T-helper 1 cell (primary cell): ENCODE measurements around the gene GZMM.
A peak's percentile ranks its signal among the peaks of the same experiment; 100 is the strongest.
"Not testable (repeated sequence)": the region's sequence is repeated elsewhere in the genome, so short reads cannot be mapped to it uniquely, and the experiment has no call there.

Source experiments
- DNase-seq, 5 donors: peaks; one replicate each; pipeline ENCODE4 v3.0.0-alpha.2; 2012 to 2020

The GZMM gene

DNA sequence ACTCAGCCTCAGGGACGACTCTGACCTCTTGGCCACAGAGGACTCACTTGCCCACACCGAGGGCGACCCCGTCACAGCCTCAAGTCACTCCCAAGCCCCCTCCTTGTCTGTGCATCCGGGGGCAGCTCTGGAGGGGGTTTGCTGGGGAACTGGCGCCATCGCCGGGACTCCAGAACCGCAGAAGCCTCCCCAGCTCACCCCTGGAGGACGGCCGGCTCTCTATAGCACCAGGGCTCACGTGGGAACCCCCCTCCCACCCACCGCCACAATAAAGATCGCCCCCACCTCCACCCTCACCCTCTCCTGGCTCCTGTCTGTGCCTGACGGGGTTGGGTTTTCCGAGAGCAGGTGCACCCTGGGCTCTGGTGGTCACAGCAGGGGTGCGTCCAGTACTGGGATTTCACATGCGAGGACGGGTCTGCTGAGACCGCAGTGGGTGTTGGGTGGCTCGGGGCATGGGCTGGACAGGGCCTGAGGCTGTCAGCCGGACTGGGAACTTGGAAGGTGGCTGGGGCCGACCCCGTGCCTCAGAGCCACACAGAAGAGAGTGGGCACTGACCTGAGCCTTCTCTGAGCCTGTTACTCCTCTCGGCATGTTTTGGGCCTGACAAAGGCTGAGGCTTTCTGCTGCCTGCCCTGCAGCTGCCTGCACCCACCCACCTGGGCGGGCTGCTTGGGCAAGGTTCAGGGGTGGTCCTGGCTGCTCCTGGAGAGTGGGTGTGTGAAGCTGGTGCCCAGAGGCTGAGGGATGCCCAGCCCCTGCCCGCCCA is 39.5 kb downstream of the GZMM start:
- DNase-seq = no peak

DNA sequence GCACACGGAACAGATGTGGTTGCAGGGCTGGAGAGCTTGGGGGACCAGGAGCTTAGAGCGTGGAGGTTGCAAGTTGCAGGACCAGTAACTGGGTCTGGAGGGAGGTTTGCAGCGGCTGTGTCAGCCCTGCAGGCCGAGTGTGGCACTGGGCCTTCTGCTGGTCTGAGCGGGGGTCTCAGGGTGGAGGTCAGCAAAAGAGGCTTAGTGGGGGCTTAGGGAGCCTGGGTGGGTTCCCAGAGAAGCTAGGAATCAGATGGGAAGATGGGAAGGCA is 40.1 kb downstream of the GZMM start:
- DNase-seq = no peak

DNA sequence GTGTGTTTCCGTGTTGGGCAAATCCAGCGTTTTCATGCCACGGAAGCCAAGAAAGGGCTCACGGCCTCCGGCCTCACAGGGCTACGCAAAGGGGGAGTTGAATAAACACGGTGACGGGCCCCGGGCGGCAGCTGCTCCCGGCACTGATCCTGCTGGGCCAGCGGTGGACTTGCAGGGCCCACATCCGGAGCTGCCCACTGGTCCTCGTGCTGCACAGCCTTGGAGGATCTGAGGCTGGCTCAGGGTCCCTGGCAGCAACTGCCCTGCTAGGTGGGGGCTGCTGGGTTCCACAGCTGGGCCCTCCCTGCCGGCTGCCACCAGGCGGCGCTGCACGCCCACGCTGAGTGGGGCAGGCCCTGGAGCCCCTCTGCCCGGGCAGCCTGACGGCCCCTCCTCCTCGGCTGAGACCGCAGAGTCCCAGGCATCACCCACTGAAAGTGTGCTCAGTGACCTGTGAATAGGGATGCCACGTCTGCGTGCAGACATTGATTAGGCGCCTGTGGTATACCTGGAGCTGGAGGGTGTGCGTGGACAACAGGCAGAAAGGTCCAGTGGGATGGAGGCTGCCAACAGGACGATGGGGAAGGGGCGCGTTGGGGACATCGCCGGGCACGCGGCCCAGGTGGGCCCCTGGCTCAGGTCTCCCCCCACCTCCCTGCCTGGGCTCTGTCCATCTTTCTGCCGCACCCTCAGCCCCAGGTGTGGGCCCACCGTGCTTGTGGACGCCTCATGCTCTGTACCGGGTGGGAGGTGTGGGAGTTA is 40.6 kb downstream of the GZMM start:
- peak; percentile 39 to 65 (median 50) for DNase-seq

DNA sequence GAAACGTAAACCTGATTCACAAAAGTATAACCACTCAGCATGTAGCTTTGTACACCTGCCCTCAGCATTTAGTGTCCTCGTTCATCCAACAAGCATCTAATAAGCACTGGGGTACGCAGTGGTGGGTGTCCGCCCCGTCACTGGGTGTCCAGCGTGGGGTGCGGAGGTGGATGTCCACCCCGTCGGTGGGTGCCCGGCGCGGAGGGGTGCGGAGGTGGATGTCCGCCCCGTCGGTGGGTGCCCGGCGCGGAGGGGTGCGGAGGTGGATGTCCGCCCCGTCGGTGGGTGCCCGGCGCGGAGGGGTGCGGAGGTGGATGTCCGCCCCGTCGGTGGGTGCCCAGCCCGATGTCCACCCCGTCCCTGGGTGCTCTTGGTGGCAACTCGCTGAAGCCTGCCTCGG is 41.3 kb downstream of the GZMM start:
- DNase-seq = not testable (repeated sequence)

DNA sequence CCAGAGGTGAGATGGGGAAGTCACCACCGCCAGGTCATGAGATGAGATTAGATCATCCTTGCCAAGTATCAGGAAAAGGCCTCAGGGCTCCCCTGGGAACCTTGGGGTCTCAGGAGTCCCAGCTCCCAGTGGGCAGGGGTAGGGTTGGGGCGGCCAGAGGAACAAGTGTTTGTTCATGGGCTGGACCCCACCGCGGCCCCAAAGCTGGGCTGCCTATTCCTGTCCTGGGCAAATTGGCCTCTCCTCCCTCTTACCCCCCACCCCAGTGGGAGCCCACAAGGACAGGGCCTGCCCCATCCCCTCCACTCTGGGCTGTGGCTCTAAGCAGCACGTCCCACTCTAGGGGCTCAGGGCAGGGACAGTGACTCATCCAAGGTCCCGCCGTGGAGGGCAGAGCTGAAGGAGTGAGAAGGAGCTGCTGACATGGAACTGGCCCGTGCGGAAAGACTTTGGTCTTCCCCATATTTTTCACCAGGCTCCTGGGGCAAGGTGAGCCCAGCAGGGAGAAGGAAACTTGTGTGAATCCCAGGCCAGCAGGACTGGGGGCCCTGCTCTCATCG is 41.8 kb downstream of the GZMM start:
- DNase-seq = no peak

DNA sequence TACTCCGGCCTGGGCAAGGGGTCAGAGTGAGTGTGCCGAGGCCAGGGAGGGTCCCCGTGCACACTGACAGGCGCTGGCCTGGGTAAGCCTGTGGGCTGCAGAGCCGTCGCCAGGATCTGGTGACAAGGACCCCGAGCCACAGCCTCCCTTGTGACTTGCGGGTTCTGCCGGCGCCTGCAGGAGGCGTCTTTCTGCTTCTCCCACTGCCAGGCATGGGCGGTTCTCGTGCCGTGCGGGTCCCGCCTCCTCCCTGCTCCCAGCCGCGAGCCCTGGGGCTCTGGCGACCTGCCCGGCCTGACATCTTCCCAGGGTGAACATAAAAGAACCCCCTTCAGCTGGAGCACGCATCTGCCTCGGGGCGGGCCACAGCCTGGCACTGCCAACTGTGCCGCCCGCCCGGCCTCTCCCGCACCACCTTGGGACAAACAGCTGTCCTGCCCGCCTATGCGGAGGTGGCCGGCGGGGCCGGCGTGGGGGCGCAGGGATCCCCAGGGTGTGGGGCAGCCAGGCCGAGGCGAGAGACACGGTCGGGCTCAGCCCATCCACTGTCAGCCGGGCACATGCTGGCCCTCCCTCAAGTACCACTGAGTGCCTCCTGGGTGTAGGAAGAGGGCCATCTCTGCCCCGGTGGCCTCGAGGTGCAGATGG is 44.4 kb downstream of the GZMM start:
- peak; percentile 38 to 61 (median 57) for DNase-seq

DNA sequence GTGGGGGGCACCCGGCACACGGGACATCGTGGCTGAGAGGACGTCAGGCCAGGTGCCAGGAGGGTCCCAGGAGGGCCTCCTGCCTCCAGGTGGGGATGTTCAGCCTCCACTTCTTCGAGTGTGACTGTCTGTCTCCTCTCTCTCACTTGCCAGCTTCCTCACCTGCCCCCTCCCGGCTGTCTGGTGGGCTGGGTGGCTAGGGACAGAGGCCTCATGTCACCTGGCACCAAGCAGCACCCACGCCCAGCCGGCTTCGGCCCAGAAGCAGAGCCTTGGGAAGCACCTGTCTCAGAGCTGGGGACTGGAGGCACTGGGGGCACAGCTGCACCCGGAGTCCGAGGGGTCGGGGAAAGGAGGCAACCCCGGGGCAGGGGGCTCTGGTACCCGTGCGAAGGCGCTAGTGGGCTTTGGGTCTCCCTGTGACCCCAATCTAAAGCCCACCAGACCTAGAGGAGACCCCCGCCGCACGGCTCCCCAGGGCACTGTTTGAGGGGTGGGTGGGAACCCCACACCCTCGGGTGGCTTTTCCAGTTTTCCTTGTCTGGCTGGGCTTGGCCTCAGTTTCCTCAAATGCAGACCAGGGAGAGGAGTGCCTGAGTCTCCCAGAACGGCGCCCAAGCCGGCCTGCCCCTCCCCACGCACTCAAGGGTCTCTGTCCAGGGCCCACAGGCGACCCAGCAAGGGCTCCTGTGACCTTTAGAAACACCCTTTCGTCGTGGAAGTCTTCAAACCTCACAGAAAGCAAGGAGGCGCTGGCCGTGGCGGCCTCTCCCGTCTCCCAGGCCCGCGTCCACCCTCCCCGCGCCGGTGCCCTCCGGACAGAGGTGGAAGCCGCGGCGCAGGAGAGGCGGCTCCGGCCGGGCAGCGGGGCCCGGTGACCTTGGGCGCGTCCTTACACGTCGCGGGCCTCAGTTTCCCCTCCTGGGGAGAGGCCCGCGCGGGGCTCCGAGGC is 45.2 kb downstream of the GZMM start:
- DNase-seq = no peak

DNA sequence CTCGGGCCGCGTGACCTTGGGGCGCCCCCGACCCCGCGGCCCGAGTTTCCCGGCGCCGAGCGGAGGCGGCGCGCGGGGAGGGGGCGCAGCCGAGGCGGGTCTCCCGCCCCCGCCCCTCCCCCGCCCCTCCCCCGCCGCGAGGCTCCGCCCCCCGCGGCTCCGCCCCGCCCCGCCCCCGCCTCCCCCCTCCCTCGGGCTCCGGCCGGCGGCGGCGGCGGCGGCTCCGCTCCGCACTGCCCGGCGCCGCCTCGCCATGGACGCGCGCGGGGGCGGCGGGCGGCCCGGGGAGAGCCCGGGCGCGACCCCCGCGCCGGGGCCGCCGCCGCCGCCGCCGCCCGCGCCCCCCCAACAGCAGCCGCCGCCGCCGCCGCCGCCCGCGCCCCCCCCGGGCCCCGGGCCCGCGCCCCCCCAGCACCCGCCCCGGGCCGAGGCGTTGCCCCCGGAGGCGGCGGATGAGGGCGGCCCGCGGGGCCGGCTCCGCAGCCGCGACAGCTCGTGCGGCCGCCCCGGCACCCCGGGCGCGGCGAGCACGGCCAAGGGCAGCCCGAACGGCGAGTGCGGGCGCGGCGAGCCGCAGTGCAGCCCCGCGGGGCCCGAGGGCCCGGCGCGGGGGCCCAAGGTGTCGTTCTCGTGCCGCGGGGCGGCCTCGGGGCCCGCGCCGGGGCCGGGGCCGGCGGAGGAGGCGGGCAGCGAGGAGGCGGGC is 46.0 kb downstream of the GZMM start, which contains the start of gene HCN2:
Gene HCN2, plus strand, starts transcription at position 189 of the 703 bp plus-strand sequence. Its CDS starts 65 bp downstream, at position 254.
- DNase-seq = no peak

DNA sequence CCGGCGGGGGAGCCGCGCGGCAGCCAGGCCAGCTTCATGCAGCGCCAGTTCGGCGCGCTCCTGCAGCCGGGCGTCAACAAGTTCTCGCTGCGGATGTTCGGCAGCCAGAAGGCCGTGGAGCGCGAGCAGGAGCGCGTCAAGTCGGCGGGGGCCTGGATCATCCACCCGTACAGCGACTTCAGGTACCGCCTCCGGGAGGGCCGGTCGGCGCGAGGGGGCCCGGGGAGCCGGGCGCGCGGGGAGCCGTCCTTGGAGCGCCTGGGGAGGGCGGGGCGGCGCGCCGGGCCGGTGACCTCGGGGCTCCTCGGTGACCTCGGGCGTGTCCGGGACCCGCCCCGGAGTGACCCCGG is 46.5 kb downstream of the GZMM start:
- DNase-seq = peak in 1 of 5 donors; percentile 24

DNA sequence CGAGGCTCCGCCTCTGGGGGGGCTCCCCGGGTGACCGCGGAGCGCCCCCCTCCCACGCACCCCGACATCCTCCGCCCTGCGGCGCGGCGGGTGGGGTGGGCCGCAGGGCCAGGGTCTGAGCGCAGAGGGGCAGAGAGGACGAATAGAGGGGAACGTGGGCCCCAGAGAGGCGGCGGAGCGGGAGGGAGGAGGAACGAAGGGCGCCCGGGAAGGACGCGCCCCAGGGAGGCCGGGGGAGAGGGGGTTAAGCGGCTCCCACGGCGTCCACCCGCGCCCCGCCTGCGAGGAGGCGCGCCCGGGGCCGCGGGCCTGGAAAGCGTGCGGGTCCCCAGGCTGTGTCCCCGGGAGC is 46.9 kb downstream of the GZMM start:
- no peak for DNase-seq

DNA sequence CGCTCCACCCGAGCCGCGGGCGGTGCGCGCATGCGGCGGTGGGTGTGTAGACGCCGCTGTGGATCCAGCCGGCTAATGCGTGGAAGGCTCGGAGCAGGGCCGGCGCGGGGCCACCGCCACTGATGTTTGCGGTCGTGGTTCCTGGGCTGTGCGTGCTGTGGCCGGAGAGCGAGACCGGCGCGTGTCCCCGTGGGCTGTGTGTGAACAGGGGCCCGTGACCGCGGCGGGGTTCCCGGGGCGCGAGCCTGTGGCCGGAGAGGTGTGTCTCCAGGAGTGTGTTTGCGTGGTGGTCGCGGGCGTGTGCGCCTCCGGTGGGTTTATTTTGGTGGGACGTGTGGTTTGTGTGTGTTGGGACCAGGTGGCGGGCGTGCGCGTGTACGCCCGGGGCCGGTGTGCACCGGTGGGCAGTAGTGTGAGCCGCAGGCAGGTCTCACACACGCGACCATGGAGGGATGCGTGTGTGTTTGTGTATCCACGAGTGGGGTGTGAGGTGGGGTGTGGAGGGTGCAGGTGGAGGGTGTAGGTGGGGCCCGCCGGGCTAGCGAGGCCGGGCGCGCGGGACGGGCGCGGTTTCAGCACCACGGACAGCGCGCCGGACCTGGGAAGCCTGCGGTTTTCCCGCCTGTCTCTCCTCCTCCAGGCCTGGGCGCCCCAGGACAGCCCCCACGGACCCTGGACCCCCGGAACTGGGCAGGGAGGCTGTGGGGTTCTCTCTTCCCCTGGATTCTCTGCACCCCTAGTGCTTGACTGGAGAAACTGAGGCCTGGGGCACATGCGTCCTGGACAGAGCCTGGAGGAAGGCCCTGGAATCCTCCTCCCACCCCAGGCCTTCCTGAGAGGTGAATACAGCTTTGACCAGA is 47.5 kb downstream of the GZMM start:
- no peak for DNase-seq

DNA sequence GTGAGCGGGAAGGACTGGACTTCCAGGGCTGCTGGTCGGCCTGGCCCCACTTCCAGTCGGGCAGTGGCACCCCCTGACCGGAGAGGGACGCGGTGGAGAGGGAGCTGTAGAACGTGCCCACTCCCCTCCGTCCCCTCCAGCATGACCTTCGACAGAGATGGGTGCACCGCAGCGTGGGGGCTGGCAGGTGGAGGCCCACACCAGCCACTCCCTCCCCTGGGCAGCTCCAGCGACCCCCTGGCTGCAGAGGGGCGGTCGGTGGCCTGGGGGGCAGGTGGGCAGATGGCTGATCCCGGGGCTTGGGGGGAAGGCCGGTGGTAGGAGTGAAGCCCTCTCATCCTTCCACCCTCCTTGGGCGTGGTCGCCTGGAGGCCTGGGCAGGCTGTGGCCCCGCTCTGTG is 48.2 kb downstream of the GZMM start:
- no peak for DNase-seq

DNA sequence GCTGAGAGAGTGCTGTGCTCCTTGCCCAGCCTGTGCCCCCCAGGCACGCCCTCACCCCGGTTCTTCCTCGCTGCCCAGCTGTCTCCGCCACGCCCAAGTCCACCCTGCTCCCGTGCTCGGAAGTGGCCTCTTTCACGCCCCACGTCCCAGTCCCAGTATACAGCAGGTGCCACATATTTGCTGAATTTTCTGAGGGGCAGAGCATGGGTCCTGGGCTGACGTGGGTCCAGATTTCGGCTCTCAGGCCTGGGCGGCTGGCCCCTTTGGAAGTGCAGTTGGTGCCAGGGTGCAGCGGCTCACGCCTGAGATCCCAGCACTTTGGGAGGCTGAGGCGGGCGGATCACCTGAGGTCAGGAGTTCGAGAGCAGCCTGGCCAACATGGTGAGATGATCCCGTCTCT is 49.2 kb downstream of the GZMM start:
- no peak for DNase-seq

DNA sequence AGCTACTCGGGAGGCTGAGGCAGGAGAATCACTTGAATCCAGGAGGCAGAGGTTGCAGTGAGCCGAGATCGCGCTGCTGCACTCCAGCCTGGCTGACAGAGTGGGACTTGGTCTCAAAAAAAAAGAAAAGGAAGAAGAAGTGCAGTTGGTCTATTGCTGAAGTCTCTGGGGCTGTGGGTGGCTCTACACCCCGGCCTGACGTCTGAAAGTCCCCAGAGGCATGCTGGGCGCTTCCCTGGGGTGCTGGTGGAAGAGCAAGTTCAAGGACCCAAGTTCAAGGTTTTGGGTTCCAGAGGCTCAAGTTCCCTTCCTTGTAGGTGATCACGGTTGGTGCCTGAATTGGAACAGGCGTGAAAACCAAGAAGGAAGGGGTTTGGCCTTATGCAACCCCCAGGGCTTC is 49.7 kb downstream of the GZMM start:
- DNase-seq = no peak

DNA sequence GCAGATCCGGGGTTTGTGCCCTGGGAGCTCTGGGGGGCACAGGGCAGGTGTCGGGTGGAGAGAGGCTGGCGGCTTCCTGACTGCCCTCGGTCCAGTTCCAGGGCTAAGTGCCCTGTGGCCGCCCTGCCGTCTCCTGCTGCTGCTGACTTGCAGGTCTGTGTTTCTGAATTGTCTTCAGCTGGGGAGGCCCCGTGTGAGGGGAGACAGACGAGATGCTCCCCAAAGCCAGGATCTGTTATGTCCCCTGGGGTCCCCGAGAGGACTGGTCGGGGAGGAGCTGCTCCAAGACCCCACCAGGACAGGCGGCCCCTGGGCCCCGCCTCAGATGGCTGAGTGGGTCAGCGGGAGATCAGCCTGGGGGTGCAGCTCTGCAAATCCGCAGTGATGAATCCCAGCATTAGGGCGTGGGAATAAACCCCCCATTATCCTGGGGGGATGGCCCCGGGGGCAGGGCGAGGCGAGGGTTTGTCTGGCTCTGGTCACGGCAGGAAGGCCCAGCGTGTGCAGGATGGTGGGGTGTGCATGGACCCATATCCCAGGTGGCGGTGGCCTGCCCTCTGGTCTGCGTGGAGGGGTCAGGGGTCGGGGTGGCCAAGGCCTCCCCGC is 50.5 kb downstream of the GZMM start:
- DNase-seq = no peak

DNA sequence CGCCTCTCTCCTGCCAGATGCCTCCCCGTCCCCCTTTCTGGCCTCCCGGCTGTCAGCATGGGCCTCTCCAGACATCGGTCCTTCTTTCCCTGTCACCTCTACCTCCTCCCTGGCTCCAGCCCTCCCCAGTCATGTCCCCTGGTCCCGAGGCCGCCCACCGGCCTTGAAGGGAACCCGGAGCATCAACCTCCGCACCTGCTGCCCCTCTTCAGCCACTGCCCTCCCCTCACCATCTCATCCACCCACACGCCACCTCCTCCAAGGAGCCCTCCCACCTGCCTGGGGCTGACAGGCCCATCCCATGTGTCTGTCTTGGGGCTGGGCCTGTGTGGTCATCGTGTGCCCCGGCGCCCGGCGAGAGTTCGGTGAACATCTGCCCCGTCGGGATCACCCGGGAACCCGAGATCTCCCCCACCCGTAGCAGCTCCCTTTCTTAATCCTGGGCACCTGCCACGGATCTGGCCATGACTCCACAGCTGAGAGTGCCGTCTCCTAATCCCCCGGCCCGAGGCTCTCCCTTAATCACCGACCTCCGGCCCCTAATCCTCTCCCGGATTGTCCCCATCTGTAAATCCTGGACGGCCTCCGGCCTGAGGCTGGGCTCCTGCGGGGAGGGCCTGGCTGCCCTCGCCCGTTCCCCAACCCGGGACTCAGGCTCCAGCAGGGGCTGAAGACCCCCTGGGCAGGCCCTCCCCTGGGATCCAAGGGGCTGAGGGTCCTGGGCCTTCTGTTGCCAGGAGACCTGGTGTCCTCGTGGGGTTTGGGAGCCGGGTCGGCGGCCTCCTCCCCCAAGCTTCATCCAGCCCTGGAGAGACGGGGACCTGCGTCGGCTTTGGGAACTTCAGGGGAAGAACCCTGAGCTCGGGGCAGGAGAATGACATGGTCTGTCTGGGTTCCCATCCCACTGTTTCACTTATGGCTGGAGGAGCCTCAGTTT is 51.7 kb downstream of the GZMM start:
- no peak for DNase-seq

DNA sequence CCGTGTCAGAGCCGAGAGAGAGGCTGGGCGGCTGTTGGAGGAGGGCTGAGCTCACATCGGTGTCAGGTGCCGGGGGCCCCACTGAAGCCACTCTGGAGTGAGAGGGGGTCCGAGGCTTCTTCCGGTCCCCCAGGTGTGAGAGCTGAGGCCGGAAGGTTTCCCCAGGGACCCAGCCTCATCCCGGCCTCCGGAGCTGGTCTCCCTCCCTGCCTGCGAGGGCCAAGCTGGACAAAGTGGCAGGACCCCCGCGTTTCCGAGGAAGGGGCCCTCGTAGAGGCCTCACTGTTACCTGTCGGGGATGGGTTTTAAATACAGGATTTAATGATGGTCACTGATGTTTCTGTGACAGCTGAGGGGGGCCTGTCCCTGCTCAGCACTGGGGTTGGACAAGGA is 52.4 kb downstream of the GZMM start:
- no peak for DNase-seq

DNA sequence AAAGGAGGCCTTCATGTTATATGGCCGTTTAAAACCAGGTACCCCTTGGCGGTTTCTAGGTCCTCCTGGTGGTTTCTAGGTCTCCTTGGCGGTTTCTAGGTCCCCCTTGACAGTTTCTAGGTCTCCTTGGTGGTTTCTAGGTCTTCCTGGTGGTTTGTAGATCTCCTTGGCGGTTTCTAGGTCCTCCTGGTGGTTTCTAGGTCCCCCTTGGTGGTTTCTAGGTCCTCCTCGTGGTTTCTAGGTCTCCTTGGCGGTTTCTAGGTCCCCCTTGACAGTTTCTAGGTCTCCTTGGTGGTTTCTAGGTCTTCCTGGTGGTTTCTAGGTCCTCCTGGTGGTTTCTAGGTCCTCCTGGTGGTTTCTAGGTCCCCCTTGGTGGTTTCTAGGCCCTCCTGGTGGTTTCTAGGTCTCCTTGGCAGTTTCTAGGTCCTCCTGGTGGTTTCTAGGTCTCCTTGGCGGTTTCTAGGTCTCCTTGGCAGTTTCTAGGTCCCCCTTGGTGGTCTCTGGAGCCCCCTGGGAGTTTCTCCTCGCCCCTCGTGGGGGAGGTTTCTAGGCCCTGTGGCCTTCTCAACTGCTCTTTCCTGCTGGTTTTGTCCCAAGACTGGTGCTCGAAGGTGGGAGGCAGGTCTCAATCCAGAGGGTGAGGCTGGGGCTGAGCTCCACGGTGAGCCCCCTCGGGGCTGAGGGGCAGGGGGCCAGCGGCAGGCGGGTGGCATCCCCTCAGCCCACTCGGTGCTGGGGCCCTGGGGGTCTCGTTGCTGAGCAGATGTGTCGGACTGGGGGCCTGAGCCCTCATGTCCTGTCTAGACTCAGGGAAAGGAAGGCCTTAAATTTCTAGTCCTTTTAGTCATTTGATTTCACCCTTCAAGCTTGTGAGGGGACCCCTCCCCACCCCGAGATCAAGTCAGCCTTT is 53.8 kb downstream of the GZMM start:
- no peak for DNase-seq
